ENCODE data around the gene USH2A. TPM values are rescaled to one million over a fixed set of nuclear protein-coding genes. Genes with fewer than 3 reads are reported as not detected.

Gene USH2A
- total RNA-seq, 3 donors from 2014 or later = not detected

DNA sequence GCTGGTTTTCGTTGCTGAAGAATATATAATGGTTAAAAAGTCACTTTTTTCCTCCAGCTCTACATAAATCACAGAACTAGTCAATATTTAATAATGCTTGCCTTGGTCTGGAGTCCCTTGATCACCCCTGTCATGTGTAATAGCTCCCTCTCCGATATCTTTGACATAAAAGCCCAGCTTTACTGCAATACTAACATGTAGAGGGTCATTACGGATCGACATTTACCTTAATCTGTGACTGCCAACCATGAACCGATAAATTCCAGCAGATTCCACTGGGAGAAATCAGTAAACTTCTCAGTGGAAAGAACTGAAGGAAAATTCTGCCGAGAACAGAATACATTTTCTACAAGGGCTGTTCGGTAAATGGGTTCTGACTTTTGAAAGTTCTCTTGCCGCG lies 459.6 kb downstream of the USH2A start:
- DNase-seq (ENCODE audit: low spot score in 2 of 2) = no peak
- Histone ChIP-seq H3K9me3 (no peaks in the 10 kb centered on the region), H3K27ac (no peak overlapping the region), H3K4me3 (no peak overlapping the region), H3K27me3 (no peaks in the 10 kb centered on the region), H3K36me3 (no peaks in the 10 kb centered on the region), H3K4me1 (no peaks in the 10 kb centered on the region)
- intact Hi-C loops (cut with DNase I; ENCODE audit: low total_unique reads) = no loop called here
- TF ChIP-seq POLR2A (IDR thresholded peaks at IDR 0.05) (no peak), POLR2AphosphoS5 (IDR thresholded peaks at IDR 0.05) (no peak), CTCF (IDR thresholded peaks at IDR 0.05) (no peak)

- intact Hi-C loops (cut with DNase I; ENCODE audit: low total_unique reads) = no loop called here
- DNase-seq (ENCODE audit: low spot score in 2 of 2) = no peak
- Histone ChIP-seq H3K27ac (no peak overlapping the region), H3K9me3 (no peaks in the 10 kb centered on the region), H3K4me1 (no peaks in the 10 kb centered on the region), H3K36me3 (no peaks in the 10 kb centered on the region), H3K27me3 (no peaks in the 10 kb centered on the region), H3K4me3 (no peak overlapping the region)
- no peak for TF ChIP-seq POLR2AphosphoS5 (IDR thresholded peaks at IDR 0.05)
- TF ChIP-seq CTCF (IDR thresholded peaks at IDR 0.05) = no peak
- no peak for TF ChIP-seq POLR2A (IDR thresholded peaks at IDR 0.05)
Measured at GRCh38 chr1:215963040-215963439, 460.2 kb downstream of the USH2A start.

- intact Hi-C loops (cut with DNase I; ENCODE audit: low total_unique reads) = no loop called here
Measured at GRCh38 chr1:215958841-215959240, 464.4 kb downstream of the USH2A start.

GRCh38 chr1:215957663-215958062 lies 465.6 kb downstream of the USH2A start:
- no peaks in the 10 kb centered on the region for H3K4me1 ChIP-seq
- intact Hi-C loops (cut with DNase I; ENCODE audit: low total_unique reads) = no loop called here
- H3K27me3 ChIP-seq = no peaks in the 10 kb centered on the region
- no peak for DNase-seq (ENCODE audit: low spot score in 2 of 2)
- H3K36me3 ChIP-seq = no peaks in the 10 kb centered on the region
- no peak overlapping the region for H3K27ac ChIP-seq
- H3K4me3 ChIP-seq = no peak overlapping the region
- TF ChIP-seq POLR2AphosphoS5 (IDR thresholded peaks at IDR 0.05) (no peak), CTCF (IDR thresholded peaks at IDR 0.05) (no peak)
- no peaks in the 10 kb centered on the region for H3K9me3 ChIP-seq

More at GRCh38 chr1:215958841-215959240, 464.4 kb downstream of the USH2A start:
- Histone ChIP-seq H3K9me3 (no peaks in the 10 kb centered on the region), H3K4me3 (no peak overlapping the region), H3K27me3 (no peaks in the 10 kb centered on the region), H3K27ac (no peak overlapping the region), H3K4me1 (no peaks in the 10 kb centered on the region), H3K36me3 (no peaks in the 10 kb centered on the region)
- no peak for DNase-seq (ENCODE audit: low spot score in 2 of 2)
- TF ChIP-seq POLR2A (IDR thresholded peaks at IDR 0.05) (no peak), CTCF (IDR thresholded peaks at IDR 0.05) (no peak), POLR2AphosphoS5 (IDR thresholded peaks at IDR 0.05) (no peak)

DNA sequence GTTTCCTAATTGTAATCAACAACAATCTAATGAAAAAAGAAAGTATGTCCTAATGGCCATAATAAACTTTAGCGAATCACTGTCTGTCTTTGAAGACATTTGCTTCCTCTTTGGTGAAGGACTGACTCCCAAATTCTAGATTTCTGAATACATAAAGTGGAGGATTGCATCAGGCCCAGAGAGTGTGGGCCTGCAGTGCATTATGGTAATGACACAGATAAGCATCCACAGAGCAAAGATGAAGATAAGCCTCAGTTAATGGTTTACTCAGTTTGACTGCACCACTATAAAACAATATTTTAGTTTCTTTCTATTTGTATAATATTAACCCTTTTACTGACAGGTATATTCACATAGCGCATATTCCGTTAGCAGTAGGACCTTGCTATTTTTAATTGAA lies 490.7 kb downstream of the USH2A start:
- intact Hi-C loops (cut with DNase I; ENCODE audit: low total_unique reads) = no loop called here
- Histone ChIP-seq H3K27ac (no peak overlapping the region), H3K27me3 (no peaks in the 10 kb centered on the region), H3K4me1 (no peaks in the 10 kb centered on the region), H3K9me3 (no peaks in the 10 kb centered on the region), H3K4me3 (no peak overlapping the region), H3K36me3 (no peaks in the 10 kb centered on the region)
- TF ChIP-seq CTCF (IDR thresholded peaks at IDR 0.05) (no peak), POLR2A (IDR thresholded peaks at IDR 0.05) (no peak), POLR2AphosphoS5 (IDR thresholded peaks at IDR 0.05) (no peak)
- DNase-seq (ENCODE audit: low spot score in 2 of 2) = no peak

Measured in breast epithelium (tissue), 4 donors.